OCI-LY1 (cell line): ENCODE results near the gene HOXD3.

Experiments used
- H2AFZ ChIP-seq: fragments of 200-600 bp; sonication (generic), shearing (Covaris generic); 2 replicates; pipeline ENCODE4 v1.6.0; 2014; ENCODE audit warnings: antibody characterized with exemption, mild to moderate bottlenecking, low read length
- H3F3A ChIP-seq: fragments of 200-600 bp; sonication (generic), shearing (Covaris generic); 2 replicates; pipeline ENCODE4 v1.6.0; 2014; ENCODE audit warnings: mild to moderate bottlenecking, antibody characterized with exemption, low read length, moderate library complexity; ENCODE audit not compliant: insufficient read depth
- H3K27ac ChIP-seq: fragments of 200-600 bp; sonication (generic); 2 replicates; pipeline ENCODE4 v1.5.1; 2014; ENCODE audit warnings: low read length, mixed run types, mild to moderate bottlenecking, low read depth; ENCODE audit not compliant: poor library complexity, severe bottlenecking
- H3K27me3 ChIP-seq: fragments of 200-600 bp; sonication (generic); 2 replicates; pipeline ENCODE4 v1.6.0; 2014; ENCODE audit warnings: antibody characterized with exemption, mild to moderate bottlenecking, low read length, moderate library complexity; ENCODE audit not compliant: insufficient read depth
- H3K36me3 ChIP-seq: fragments of 200-600 bp; sonication (generic); 2 replicates; pipeline ENCODE4 v1.6.1; 2014; ENCODE audit warnings: mild to moderate bottlenecking, antibody characterized with exemption, low read length, moderate library complexity, mixed read lengths; ENCODE audit not compliant: insufficient read depth
- H3K4me1 ChIP-seq: fragments of 200-600 bp; sonication (generic); 2 replicates; pipeline ENCODE4 v1.5.1; 2014; ENCODE audit warnings: mild to moderate bottlenecking, low read length, moderate library complexity; ENCODE audit not compliant: insufficient read depth, severe bottlenecking
- H3K4me2 ChIP-seq: fragments of 200-600 bp; sonication (generic), shearing (Covaris generic); 2 replicates; pipeline ENCODE4 v1.6.1; 2014; ENCODE audit warnings: low read length
- H3K4me3 ChIP-seq: fragments of 200-600 bp; sonication (generic); 2 replicates; pipeline ENCODE4 v1.5.1; 2014; ENCODE audit warnings: low read length, low read depth, mild to moderate bottlenecking, mixed read lengths; ENCODE audit not compliant: poor library complexity, severe bottlenecking
- H3K79me2 ChIP-seq: fragments of 200-600 bp; shearing (Covaris generic); 2 replicates; pipeline ENCODE4 v1.6.1; 2016; ENCODE audit warnings: mixed run types, low read length, mixed read lengths; ENCODE audit not compliant: insufficient read depth
- H3K9ac ChIP-seq: fragments of 200-600 bp; sonication (generic), shearing (Covaris generic); 2 replicates; pipeline ENCODE4 v1.6.1; 2014; ENCODE audit warnings: mild to moderate bottlenecking, low read length, mixed read lengths
- H3K9me2 ChIP-seq: fragments of 200-600 bp; sonication (generic), shearing (Covaris generic); 2 replicates; pipeline ENCODE4 v1.6.1; 2014; ENCODE audit warnings: low read depth, mild to moderate bottlenecking, low read length, mixed read lengths
- H3K9me3 ChIP-seq: fragments of 200-600 bp; shearing (Covaris generic); 2 replicates; pipeline ENCODE4 v1.6.1; 2014; ENCODE audit warnings: low read length, mixed read lengths
- H4K20me1 ChIP-seq: fragments of 200-600 bp; sonication (generic), shearing (Covaris generic); 2 replicates; pipeline ENCODE4 v1.6.0; 2016; ENCODE audit warnings: mild to moderate bottlenecking, low read length; ENCODE audit not compliant: insufficient read depth
- EZH2 ChIP-seq: fragments of 200-600 bp; sonication (generic), shearing (Covaris generic); IDR thresholded peaks from 2 replicates; pipeline ENCODE4 v1.8.0; 2017; ENCODE audit warnings: borderline replicate concordance, mixed run types, mild to moderate bottlenecking, antibody characterized with exemption, low read length, moderate library complexity, mixed read lengths
- TF ChIP-seq, protein P1 (sequence below): fragments of 200-600 bp; sonication (generic), shearing (Covaris generic); IDR thresholded peaks from 2 replicates; pipeline ENCODE4 v1.5.1; 2017; ENCODE audit warnings: mild to moderate bottlenecking, antibody characterized with exemption, low read length, moderate library complexity, mixed read lengths

Gene HOXD3

DNA sequence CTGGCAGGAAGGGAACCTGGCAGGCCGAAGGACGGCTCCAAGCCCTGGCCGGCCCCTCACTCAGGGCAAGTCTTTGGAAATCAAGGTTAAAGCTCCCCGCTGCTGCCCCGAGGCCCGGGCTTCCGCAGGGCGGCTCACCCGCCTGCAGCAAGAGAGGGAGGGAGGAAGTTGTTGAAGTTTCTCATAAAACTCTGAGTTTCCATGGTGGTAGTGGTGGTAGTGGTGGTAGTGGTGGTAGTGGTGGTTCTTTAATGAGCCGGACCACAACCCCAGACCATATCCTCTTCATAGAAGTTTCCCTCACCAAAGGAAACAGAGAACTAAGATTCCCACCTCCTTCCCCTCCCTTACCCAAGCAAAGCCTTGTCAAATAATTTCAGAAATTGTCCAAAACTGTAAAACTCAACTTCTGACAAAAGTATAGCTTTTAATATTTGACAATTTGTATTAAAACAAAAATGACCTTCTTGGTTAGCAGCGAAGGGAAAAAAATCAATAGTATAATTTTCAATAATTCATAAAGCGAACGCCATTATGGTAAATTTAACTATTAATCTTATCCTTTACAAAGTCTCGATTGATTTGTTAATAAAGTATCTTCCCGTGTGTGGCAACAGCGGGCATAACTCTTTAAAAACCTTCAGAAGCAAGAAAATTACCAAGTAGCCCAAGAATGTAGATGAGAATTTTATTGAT is 42.0 kb upstream of the HOXD3 start:
- Histone ChIP-seq H3K9ac (no peak overlapping the region), H3K9me2 (no peaks in the 10 kb centered on the region), H3K4me2 (no peak overlapping the region), H3F3A (no peaks in the 10 kb centered on the region), H2AFZ (no peak overlapping the region), H3K4me3 (no peak overlapping the region), H3K27me3 (no peaks in the 10 kb centered on the region), H3K4me1 (no peaks in the 10 kb centered on the region), H3K27ac (no peak overlapping the region), H3K79me2 (no peaks in the 10 kb centered on the region), H4K20me1 (no peaks in the 10 kb centered on the region), H3K36me3 (no peaks in the 10 kb centered on the region), H3K9me3 (no peaks in the 10 kb centered on the region)
- TF ChIP-seq EZH2: no peak
- TF ChIP-seq, protein P1, sequence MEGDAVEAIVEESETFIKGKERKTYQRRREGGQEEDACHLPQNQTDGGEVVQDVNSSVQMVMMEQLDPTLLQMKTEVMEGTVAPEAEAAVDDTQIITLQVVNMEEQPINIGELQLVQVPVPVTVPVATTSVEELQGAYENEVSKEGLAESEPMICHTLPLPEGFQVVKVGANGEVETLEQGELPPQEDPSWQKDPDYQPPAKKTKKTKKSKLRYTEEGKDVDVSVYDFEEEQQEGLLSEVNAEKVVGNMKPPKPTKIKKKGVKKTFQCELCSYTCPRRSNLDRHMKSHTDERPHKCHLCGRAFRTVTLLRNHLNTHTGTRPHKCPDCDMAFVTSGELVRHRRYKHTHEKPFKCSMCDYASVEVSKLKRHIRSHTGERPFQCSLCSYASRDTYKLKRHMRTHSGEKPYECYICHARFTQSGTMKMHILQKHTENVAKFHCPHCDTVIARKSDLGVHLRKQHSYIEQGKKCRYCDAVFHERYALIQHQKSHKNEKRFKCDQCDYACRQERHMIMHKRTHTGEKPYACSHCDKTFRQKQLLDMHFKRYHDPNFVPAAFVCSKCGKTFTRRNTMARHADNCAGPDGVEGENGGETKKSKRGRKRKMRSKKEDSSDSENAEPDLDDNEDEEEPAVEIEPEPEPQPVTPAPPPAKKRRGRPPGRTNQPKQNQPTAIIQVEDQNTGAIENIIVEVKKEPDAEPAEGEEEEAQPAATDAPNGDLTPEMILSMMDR: no peak

DNA sequence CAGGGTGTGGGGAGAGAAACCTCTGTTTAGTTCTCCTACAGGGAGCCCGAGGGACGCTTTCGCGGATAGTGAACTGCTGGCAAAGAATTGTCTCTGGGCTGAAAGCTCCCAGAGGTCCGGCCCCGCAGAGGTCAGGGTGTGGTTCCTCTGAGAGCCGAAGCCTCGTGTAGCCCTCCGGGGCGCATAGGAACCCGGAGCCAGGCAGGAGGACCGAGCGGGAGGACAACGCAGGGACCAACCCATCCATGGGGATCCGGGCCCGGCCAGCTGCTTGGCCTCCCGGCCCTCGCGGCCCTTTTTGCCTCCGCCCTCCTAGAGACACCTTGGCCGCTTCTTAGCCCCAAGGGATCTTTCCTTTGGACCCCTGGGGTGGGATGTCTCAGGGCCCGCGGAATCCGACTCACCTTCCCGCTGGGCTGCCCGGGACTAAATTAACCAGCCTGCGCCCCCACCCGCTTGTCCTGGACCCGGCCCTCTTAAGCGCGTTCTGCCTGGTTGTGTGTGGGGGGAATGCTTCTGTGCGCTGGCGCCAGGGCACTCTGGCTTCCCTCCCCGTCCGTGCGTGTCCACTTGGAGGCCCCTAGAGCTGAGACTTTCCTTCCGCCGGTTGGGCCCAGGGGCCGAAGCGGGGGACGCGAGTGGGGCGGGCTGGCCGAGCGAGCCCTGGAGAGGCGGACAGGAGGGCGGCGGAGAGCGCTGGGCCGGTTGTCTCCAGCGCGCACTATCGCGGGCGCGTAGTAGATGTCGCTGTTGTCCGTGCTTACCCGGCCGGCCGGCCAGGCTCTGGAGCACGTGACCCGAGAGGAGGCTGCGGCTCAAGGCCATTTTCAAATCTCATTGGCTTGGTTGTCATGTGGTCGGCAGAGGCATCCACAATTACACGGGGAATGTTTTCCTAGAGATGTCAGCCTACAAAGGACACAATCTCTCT is 41.0 kb upstream of the HOXD3 start, which contains the start of gene HOXD10:
HOXD10 (plus strand) TSS at position 896 of the 931 bp plus-strand sequence. CDS start 56 bp downstream, outside the sequence.
- no peaks in the 10 kb centered on the region for H3K9me3 ChIP-seq
- H3K4me1 ChIP-seq: no peaks in the 10 kb centered on the region
- H3F3A ChIP-seq: no peaks in the 10 kb centered on the region
- no peak within 1 kb of the TSS for H2AFZ ChIP-seq
- H3K4me3 ChIP-seq: no peak within 1 kb of the TSS
- no peak within 1 kb of the TSS for H3K27ac ChIP-seq
- H3K79me2 ChIP-seq: no peaks in the 10 kb centered on the region
- H3K27me3 ChIP-seq: no peaks in the 10 kb centered on the region
- H3K9me2 ChIP-seq: no peaks in the 10 kb centered on the region
- H3K4me2 ChIP-seq: no peak within 1 kb of the TSS
- TF ChIP-seq, protein P1: no peak
- no peak for TF ChIP-seq EZH2
- no peaks in the 10 kb centered on the region for H3K36me3 ChIP-seq
- H4K20me1 ChIP-seq: no peaks in the 10 kb centered on the region
- H3K9ac ChIP-seq: no peak within 1 kb of the TSS

DNA sequence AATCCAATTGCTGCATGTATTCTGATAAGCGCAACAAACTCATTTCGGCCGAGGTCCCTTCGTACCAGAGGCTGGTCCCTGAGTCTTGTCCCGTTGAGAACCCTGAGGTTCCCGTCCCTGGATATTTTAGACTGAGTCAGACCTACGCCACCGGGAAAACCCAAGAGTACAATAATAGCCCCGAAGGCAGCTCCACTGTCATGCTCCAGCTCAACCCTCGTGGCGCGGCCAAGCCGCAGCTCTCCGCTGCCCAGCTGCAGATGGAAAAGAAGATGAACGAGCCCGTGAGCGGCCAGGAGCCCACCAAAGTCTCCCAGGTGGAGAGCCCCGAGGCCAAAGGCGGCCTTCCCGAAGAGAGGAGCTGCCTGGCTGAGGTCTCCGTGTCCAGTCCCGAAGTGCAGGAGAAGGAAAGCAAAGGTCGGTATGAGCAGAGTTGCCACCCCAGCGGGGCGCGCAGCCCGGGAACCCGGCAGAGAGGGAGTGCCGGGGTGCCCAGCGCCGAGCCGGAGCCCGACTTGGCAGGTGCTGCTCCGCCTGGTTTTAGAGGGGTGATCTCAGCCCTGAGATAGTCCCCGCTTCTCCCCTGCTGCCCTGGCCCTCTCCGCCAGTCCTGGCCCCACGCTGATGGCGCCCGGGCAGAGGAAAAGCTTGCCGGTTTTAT is 39.8 kb upstream of the HOXD3 start:
- no peaks in the 10 kb centered on the region for H3K36me3 ChIP-seq
- no peaks in the 10 kb centered on the region for H3K27me3 ChIP-seq
- no peaks in the 10 kb centered on the region for H4K20me1 ChIP-seq
- no peaks in the 10 kb centered on the region for H3K9me2 ChIP-seq
- no peak overlapping the region for H3K9ac ChIP-seq
- no peaks in the 10 kb centered on the region for H3K79me2 ChIP-seq
- no peaks in the 10 kb centered on the region for H3K9me3 ChIP-seq
- no peak for TF ChIP-seq EZH2
- TF ChIP-seq, protein P1: no peak
- H3F3A ChIP-seq: no peaks in the 10 kb centered on the region
- no peak overlapping the region for H3K4me2 ChIP-seq
- no peak overlapping the region for H2AFZ ChIP-seq
- H3K4me3 ChIP-seq: no peak overlapping the region
- H3K4me1 ChIP-seq: no peaks in the 10 kb centered on the region
- H3K27ac ChIP-seq: no peak overlapping the region
